KBM-7 (cell line): Measurements from ENCODE around the gene NUDT14.

ENCODE experiments used
- DNase-seq: peaks from one replicate; pipeline ENCODE4 v3.0.0-alpha.2; 2015
- in situ Hi-C: fragments of 300-500 bp; cut with MboI; formaldehyde crosslinking; loops from 2 replicates; pipeline ENCODE4 v1.14.3; 2020; ENCODE audit warnings: low sequenced_read_pairs, low pct_unique_long_range_greater_than_20kb, mixed read lengths

NUDT14 gene

GRCh38 chr14:105151838-105152793 lies 29.0 kb downstream of the NUDT14 start:
- in situ Hi-C loops, result no loop called here
- no peak for DNase-seq

- in situ Hi-C loops, result no loop called here
These were observed 29.9 kb downstream of the NUDT14 start for GRCh38 chr14:105151084-105151837.

GRCh38 chr14:105150368-105151083 lies 30.6 kb downstream of the NUDT14 start:
- no peak for DNase-seq
- in situ Hi-C loops, result no loop called here

More at GRCh38 chr14:105151084-105151837, 29.9 kb downstream of the NUDT14 start:
- no peak for DNase-seq

- no peak for DNase-seq
- in situ Hi-C loops, result no loop called here
These were observed 31.1 kb downstream of the NUDT14 start for GRCh38 chr14:105150026-105150367.

DNA sequence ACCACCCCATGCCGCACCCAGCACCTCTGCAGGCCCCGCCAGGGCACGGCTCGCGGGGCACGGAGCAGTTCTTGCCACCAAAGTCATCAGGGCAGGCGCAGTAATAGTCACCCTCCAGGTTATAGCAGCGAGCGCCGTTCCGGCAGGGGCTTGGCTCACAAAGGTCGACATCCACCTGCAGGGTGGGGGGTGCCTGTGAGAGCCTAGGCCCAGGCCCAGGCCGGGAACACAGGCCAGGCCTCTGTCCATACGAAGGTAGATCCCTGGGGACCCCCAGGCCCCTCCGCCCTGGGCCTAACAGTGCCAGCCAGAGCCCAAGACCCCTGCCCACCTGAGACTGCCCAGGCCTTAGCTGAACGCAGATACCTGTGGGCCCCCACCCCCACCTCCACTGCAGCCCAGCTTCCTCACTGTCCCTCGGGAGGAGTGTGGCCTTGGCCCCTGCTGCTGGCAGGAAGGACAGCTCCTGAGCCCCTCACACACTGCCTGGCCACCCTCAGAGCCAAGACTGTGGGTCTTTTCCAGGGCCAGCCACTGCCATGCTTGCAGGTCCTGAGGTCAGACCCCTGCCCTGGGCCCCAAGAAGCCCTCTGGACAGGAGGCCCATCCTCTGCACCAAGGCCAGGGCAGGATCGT lies 31.8 kb downstream of the NUDT14 start:
- no peak for DNase-seq
- in situ Hi-C loops, result no loop called here

GRCh38 chr14:105148604-105149145 lies 32.4 kb downstream of the NUDT14 start:
- in situ Hi-C loops, result no loop called here
- DNase-seq, result no peak

GRCh38 chr14:105147671-105148603 lies 33.2 kb downstream of the NUDT14 start:
- DNase-seq, result no peak
- in situ Hi-C loops, result no loop called here

DNA sequence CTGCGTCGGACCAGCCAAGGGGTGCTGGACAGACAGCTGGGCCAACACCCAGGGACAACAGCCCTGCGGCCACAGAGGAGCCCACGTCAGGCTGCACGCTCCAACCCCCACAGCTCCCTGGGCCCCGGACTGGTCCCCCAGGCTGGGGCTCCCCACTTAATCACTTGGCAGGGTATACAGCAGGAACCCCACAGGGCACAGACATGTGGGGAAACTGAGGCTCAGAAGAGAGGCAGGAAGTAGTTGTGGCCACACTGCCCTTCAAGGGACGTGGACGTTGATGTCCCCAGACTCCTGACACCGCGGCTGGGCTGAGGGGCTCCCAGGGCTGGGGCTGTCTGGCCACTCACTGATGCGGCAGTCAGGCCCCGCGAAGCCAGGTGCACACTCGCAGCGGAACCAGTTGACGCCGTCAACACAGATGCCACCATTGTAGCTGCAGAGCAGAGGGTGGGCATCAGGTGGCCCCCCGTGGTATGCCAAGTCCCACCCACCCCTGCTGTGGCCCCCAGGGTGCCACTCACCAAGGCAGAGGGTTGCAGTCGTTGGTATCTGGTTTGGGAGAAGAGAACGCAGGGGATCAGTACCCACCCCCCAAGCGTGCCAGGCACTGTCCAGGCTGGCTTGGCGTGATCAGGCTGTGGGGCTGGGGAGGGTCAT lies 34.0 kb downstream of the NUDT14 start:
- no peak for DNase-seq
- in situ Hi-C loops, result no loop called here

DNA sequence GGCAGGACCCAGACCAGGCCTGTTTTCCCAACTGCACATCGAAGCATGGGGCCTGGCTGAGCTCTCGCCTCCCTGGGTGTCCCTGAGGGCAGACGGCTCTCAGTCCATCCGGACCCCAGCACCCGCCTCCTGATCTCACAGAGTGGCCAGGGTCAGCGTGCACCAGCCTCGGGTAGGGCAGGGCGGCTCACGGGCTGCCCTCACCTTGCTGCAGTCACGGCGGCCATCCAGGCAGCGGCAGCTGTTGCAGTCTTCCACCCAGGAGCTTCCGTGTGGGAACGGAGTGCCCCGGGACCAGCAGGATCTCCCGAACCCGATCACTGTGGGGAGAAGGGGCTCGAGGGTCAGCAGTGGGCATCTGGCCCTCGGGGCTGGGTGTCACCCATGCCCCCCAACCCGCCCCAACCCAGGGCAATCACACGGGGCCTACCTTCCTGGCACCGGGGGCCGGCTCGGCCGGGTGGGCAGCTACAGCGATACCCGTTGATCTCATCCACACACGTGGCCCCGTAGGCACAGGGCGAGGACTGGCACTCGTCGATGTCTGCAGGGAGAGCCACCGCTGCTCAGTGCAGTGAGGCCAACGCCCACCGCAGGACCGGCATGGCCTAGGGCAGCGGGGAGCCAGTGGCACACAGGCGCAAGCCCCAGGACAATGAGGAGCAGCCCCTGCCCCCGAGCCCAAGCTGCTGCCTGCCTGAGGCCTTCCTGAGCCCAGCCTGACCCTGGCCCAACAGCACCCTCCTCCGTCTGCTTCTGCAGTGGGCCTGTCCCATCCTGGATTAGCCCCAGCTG lies 34.7 kb downstream of the NUDT14 start:
- no peak for DNase-seq
- in situ Hi-C loops, result no loop called here

DNA sequence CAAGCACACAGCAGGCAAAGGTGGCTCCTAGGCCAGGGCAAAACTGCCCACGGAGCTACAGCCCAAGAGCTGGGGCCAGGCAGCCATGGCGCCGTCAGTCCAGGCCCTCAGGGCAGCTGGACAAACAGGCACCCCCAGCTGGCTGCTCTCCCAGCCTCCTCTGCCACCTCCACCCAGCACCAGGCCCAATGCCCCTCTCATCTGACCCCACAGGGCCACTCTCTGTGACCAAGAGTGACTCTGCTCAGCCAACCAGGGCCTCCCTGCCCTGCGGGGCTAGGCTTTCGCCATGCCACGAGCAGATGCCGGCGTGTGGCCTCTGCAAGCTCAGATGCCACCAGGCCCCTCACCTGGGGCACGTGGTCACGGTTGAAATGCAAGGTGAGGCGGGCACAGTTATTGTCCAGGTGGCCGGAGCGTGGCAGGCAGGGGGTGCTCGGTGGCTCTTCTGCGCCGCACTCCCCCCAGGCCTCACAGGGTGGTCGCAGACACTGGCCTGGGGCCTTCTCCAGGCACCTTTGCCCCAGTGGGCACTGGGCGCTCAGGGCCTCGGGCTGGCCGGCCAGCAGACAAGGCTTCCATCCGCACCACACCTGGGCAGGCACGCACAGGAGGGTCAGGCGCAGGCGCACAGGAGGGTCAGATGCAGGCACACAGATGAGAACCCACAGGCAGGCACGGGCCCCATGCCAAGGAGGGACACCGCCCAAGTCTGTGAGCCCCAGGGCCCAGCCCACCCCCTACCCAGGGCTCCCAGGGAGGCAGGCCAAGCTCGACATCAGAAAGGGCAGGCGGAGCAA lies 35.5 kb downstream of the NUDT14 start:
- no peak for DNase-seq
- in situ Hi-C loops, result no loop called here

- in situ Hi-C loops, result no loop called here
- no peak for DNase-seq
These were observed 36.3 kb downstream of the NUDT14 start for GRCh38 chr14:105144666-105145380.

DNA sequence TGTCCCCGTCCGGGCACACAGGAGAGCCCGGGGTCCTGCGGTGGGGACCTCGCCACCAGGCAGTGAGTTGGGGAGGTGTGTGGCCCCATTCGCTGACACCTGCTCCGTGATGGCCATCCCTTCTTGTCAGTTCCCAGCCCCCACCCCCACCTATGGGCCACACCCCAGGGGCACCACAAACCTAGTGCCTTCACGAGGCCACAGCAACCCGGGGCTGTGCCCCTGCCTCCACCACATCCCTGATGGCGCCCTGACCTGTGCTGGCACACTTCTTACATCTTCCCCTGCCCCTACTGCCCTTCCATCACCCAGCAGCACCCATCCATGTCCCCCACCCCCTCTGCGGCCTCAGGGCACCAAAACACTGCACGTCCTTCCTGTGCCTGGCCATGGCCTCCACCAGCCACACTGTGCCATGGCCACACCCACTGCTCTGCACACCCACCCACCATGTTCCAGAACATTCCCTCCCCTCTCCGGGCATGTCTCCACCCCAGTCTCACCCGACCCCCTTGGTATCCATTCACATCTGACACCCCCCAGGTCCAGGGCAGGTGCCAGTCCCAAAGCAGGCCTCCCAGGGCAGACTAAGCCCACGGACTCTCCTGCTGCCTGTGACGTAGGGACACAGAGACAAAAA lies 37.0 kb downstream of the NUDT14 start:
- DNase-seq, result no peak
- in situ Hi-C loops, result no loop called here

DNA sequence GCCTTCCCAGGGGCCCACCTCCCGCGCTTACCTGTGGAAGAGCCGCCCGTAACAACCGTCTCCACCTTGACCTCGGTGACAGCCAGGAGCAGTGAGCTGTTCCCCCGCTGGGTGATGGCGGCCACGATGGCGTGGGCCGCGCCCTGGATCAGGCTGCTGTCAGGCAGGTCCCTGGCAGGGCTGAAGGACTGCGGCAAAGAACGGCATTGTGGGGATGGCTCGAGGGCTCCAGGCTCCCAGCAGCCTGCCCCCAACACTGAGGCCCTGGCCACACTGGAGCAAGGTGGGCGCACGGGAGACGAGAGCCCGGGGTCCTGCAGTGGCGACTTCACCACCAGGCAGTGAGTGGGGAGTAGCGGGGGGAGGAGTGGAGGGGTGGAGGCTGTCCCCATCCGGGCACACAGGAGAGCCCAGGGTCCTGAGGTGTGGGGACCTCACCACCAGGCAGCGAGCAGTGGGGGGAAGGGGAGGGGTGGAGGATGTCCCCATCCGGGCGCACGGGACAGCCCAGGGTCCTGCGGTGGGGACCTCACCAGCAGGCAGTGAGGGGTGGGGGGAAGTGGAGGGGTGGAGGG lies 37.6 kb downstream of the NUDT14 start:
- in situ Hi-C loops, result no loop called here
- no peak for DNase-seq

- in situ Hi-C loops, result no loop called here
These were observed 38.3 kb downstream of the NUDT14 start for GRCh38 chr14:105142651-105143450.

More at GRCh38 chr14:105142651-105143450, 38.3 kb downstream of the NUDT14 start:
- no peak for DNase-seq
